Measurements from ENCODE around the gene SV2A.

Gene SV2A

DNA sequence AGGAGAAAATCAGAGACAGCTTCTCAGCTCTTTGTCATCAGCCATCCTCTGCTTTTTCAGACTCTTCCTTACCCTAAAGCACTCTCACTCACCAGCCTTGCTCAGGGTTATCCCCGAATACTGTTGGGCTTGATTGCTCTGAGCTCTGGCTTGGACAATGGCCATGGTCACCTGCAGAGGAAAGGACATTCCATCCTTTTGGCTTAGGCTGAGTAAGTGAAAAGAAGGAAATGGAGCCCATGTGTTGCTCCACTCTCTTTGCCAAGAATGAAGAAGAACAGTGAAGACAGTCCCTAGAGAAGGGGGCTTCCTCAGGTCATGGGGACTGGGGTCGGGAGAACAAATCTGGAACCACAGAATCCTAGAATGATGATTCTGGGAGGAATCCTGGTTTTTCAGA lies 16.7 kb upstream of the SV2A start:
- TF ChIP-seq, protein P1, sequence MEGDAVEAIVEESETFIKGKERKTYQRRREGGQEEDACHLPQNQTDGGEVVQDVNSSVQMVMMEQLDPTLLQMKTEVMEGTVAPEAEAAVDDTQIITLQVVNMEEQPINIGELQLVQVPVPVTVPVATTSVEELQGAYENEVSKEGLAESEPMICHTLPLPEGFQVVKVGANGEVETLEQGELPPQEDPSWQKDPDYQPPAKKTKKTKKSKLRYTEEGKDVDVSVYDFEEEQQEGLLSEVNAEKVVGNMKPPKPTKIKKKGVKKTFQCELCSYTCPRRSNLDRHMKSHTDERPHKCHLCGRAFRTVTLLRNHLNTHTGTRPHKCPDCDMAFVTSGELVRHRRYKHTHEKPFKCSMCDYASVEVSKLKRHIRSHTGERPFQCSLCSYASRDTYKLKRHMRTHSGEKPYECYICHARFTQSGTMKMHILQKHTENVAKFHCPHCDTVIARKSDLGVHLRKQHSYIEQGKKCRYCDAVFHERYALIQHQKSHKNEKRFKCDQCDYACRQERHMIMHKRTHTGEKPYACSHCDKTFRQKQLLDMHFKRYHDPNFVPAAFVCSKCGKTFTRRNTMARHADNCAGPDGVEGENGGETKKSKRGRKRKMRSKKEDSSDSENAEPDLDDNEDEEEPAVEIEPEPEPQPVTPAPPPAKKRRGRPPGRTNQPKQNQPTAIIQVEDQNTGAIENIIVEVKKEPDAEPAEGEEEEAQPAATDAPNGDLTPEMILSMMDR (IDR thresholded peaks at IDR 0.05): no peak

DNA sequence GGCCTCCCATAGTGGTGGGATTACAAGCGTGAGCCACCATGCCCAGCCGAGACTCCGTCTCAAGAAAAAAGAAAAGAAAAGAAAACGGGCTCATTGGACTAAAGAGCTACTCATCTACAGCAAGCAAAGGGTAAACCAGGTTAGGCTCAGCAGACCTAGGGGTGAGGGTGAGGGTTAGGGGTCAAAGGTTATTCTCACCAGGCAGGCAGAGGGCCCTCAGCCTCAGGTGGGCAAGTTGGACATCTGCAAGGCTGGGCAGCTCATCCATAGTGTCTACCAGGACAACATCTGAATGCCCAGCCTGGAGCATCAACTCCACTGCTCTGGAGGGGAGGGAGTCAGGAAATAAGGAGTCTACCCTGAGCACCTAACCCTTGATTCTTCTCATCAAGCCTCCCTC lies 15.6 kb upstream of the SV2A start:
- TF ChIP-seq, protein P1 (IDR thresholded peaks at IDR 0.05): no peak

DNA sequence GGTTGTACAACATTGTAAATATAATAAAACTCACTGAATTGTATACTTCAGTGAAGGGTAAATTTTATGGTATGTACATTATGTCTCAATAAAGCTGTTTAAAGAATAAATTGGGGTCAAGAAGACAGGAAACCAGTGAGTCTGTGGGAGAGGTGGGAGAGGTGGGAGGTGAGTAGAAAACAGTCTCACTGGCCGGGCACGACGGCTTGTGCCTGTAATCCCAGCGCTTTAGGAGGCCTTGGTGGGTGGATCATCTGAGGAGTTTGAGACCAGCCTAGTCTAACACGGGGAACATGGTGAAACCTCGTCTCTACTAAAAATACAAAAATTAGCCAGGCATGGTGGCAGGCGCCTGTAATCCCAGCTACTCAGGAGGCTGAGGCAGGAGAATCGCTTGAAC lies 14.8 kb upstream of the SV2A start:
- TF ChIP-seq, protein P1 (IDR thresholded peaks at IDR 0.05): no peak

DNA sequence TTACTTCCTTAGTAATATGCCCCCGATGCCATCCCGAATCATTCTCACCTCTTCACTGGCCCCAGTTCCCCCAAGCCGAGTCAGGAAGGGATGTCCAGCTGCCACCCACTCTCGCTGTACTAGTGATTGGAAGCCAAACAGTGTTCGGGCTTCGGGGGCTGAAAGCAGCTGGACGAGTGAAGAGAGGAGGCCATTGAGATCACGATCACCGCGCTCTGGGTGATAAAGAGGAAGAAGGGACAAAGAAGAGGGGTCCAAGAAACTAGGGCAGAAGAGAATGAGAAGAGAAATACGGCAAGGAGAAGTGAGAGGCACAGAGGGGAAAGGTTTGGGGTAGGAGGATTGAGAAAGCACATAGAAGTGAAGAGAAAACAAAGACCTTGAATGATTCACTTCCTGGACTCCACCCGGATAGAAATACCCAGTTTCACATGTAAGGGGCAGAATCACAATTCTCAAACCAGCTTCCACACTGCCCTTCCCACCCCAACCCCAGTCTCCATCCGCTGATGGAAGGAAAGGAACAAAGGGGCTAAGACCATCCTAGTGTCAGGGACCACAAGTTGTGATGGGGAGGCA lies 13.7 kb upstream of the SV2A start:
- TF ChIP-seq, protein P1 (IDR thresholded peaks at IDR 0.05): no peak

DNA sequence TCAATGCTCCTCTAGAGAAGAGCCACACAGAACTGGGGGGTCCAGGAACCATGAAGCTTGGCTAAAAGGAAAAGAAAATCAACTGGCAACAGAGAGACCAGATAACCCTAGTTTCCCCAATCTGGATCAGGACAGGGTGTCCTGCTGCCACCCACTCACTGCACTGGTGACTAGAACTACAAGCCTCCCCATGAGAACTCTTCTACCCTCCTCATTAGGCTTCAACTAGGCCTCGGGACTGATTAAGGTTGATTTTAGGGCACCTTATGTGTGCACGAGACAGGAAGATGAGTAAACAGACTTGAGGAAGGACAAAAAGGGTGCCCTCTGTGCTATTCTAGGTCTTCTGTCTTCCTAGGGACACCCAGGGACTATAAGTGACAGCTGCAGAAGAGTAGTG lies 12.2 kb upstream of the SV2A start:
- TF ChIP-seq, protein P1 (IDR thresholded peaks at IDR 0.05): no peak

DNA sequence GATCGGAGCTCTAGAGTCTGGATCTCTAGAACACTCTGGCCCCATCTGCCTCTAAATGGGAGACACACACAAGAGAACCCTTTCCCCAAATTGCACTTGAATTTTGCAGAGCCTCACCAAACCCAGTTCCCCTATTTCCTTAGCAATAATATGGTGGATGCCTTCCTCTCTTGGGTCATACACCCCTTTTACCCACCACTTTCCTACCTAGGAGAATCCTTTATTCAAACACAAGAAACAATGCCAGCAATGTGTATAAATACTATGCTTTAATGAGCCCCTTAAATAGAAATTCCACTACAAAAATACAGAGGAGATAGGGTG lies 10.7 kb upstream of the SV2A start:
- TF ChIP-seq, protein P1 (IDR thresholded peaks at IDR 0.05): no peak

DNA sequence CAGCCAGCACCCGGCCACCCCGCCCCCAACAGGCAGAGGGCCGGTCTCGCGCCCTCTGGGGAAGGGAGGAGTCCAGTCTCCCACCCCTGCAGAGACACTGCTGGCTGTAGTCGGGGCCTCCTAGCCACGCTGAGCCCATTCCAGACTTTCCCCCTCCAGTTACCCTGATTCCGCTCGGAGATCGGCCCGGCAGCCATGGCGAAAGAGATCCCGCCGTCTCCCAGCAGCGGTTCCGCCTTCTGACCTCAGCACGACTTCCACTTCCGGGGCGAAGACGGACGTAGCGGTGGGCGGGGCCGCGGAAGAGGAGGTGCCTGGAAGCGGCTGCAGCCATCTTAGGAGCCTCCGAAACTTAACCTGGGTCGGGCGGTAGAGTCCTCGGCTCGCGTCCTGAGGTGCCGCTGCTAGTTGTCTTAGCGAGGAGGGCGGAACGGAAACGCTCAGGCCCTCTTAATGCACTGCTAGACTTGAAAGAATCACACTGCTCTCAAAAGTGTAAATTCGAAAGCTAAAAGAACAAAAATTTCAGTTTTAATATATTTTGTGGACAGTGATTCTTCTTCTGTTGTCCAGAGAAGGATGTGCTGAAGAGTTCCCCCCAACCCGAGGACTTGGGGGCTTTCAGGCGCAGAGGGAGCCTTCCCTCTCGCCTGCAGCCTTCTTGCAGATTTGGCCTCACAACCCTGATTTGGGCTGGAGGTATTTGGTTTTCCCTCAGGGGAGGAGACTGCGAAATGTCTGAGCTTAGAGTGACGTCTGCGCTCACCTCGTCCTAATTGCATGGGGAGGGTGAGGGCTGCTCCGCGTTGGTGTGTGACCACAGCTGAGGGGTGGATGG lies 10.1 kb upstream of the SV2A start, which contains the start of gene SF3B4:
TSS of gene SF3B4 (minus strand) at position 241 of the 838 bp plus-strand sequence. CDS start at position 197, 44 bp downstream.
- TF ChIP-seq, protein P1 (IDR thresholded peaks at IDR 0.05): no peak

All from LNCAP (cell line).